GM19240 (cell line): ENCODE results near the gene TTC23L.
A peak's percentile ranks its signal among the peaks of the same experiment; 100 is the strongest.
"Not testable (repeated sequence)": the region's sequence is repeated elsewhere in the genome, so short reads cannot be mapped to it uniquely, and the experiment has no call there.

ENCODE experiments used
- DNase-seq: peaks from one replicate; pipeline ENCODE4 v3.0.0; 2011; ENCODE audit warnings: low spot score; ENCODE audit not compliant: insufficient read length

TTC23L gene

GRCh38 chr5:34919077-34919476 is 80.1 kb downstream of the TTC23L start:
- no peak for DNase-seq

DNA sequence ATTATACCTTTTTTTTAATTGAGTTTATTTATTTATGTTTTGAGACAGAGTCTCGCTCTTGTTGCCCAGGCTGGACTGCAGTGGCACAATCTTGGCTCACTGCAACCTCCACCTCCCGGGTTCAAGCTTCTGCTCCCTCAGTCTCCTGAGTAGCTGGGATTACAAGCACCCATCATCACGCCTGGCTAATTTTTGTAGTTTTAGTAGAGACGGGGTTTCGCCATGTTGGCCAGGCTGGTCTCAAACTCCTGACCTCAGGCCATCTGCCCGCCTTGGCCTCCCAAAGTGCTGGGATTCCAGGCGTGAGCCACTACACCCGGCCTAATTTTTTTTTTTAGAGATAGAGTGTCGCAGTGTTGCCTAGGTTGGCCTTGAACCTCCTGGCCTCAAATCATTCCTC is 84.3 kb downstream of the TTC23L start:
- DNase-seq = not testable (repeated sequence)

GRCh38 chr5:34923694-34924461 is 84.9 kb downstream of the TTC23L start:
- no peak for DNase-seq

DNA sequence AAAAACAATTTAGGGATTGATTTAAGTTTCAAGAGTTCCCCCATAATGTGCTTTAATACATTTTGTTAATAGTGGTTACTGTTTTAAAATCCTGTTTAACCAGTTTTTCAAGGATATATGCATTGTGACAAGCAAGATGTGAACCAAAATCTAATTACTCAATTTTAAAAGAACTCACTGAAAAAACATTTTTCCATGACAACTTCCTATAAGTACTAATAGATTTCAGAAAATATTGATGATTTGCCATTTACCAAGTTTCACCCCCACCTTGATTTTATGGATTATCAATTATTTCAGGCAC is 85.5 kb downstream of the TTC23L start:
- DNase-seq = no peak

- no peak for DNase-seq
Measured at GRCh38 chr5:34926318-34926888, 87.4 kb downstream of the TTC23L start.

DNA sequence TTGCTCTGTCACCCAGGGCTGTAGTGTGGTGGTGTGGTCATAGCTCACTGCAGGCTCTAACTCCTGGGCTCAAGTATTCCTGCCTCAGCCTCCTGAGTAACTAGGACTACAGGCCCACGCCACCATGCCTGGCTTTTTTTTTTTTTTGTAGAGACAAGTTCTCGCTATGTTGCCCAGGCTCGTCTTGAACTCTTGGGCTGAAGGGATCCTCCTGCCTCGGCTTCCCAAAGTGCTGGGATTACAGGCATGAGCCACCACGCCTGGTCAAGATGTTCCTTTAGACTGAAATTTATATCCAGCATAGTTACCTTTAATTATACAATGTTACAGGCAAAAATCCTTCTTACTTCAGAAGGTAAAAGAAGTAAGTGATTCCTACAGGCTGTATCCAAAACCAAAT is 88.8 kb downstream of the TTC23L start:
- DNase-seq = no peak

- DNase-seq = no peak
Measured at GRCh38 chr5:34928267-34928666, 89.3 kb downstream of the TTC23L start.

GRCh38 chr5:34929134-34929719 is 90.3 kb downstream of the TTC23L start, which contains the start of gene DNAJC21:
Gene DNAJC21 (plus strand): TSS chr5:34929559. CDS start chr5:34929820, 261 bp downstream.
- peak; percentile 93 for DNase-seq

DNA sequence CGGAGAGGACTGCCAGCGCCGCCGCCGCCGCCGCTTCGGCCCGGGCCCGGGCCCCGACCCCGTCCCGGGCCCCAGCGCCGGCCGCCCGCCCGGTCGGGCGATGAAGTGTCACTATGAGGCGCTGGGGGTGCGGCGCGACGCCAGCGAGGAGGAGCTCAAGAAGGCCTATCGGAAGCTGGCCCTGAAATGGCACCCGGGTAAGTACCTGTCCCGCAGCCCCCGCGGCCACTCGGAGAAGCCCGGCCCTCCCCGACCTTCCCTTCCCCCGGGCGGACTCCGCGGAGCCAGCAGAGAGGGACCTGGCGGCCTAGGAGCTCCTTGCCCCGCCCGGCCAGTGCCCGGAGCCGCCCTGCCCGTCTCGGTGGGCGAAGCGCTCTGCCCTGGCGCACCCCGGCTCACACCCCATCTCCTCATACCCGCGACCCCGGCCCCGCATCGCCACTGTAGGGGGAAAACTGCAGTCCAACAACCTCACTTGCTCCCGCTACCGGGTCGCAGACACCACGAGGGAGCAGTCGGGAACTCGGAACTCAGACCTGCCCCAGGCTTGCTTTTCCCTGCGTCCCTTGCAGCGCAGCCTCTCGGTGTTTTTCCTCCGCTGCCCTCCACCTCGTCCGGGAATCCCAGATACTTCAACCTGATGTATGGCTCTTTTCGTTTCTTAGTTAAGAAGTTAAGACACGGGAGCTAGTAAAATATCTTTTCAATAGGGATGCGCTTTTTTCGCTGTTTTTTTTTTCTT is 90.9 kb downstream of the TTC23L start:
- DNase-seq = peak; percentile 63

DNA sequence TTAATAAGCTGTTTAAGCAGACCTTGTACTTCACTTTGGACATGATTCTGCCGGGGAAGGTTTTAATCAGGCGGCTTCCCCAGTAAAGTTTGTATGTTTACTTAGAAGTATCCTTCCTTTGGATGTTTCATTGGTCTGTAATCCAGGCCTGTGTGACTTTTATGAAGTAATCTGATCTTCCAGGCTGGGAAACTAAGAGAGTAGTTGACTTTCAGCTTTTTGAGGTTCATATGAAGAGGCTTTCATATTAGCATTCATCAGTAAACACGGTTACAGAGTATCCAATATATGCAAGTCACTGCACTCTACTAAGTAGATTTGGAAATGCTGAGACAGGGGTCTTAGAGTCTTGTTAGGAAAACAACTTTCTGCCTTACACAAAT is 91.5 kb downstream of the TTC23L start:
- no peak for DNase-seq

DNA sequence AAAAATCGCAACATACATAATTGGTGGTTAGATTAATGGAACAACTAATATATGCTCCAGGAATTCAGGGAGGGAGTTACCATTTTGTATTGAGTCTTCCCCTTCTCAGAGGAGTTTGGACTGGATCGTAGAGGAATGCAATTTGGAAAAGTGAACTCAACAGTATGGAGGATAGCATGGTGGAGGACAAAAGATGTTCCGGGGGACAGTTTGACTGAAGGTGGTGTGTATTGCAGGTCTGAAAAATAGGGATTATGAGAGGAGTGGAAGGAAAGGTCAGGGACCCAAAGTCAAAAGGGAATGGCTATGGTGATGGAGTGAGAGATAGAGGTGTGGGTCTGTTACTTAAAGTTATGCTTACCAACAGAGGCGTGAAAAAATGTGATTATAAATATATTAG is 91.9 kb downstream of the TTC23L start:
- DNase-seq = no peak

DNA sequence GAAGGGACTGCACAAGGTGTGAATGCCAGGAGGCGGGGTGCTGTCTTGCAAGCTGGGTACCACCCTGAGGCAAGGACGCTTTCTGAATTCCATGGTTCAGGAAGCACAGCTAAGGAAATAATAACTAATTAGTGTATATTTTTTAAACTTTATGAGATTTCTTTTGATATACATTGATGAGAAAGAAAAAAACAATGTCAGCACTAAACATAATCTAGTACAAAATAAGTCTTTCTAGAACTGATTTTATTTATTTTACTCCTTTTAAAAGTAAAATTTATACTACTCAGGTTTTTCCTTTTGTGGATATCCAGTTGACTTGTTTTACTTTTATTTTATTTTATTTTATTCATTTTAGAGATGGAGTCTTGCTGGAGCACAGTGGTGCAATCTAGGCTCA is 94.0 kb downstream of the TTC23L start:
- no peak for DNase-seq

GRCh38 chr5:34941936-34942335 is 103.0 kb downstream of the TTC23L start:
- no peak for DNase-seq

GRCh38 chr5:34944044-34944443 is 105.1 kb downstream of the TTC23L start:
- DNase-seq = no peak

- DNase-seq = no peak
Measured at GRCh38 chr5:34944460-34945047, 105.6 kb downstream of the TTC23L start.
